Esophagus mucosa (tissue), 1 donor: ENCODE data around the gene SCAMP1. TPM values are rescaled to one million over a fixed set of nuclear protein-coding genes. Genes with fewer than 3 reads are reported as not detected.
A peak's percentile ranks its signal among the peaks of the same experiment; 100 is the strongest.
"Not testable (repeated sequence)": the region's sequence is repeated elsewhere in the genome, so short reads cannot be mapped to it uniquely, and the experiment has no call there.

Source experiments
- ATAC-seq: fragments of 200-7000 bp; cut with Tn5 transposase; one replicate; pipeline ENCODE4 v1.9.1; 2020
- total RNA-seq: library from RNA; stranded (reverse); gene quantifications from one replicate; pipeline ENCODE4 v1.2.4, GENCODE V29; 2023
- donor health status: DM: yes; HTN: yes; CAD: no.

Gene SCAMP1
- 25.2 TPM for total RNA-seq

GRCh38 chr5:78359831-78360673, at the start of gene SCAMP1:
TSS of gene SCAMP1 (plus strand) at chr5:78360617. CDS start at chr5:78360672, 55 bp downstream.
- peak; percentile 99 for ATAC-seq

- no peak for ATAC-seq
Observed at GRCh38 chr5:78317515-78317914, 42.9 kb upstream of the SCAMP1 start.

- no peak for ATAC-seq
Observed at GRCh38 chr5:78318337-78318736, 42.1 kb upstream of the SCAMP1 start.

GRCh38 chr5:78320401-78320800, 40.0 kb upstream of the SCAMP1 start:
- ATAC-seq: no peak

GRCh38 chr5:78323241-78323640, 37.2 kb upstream of the SCAMP1 start:
- no peak for ATAC-seq

- no peak for ATAC-seq
Observed at GRCh38 chr5:78326930-78327329, 33.5 kb upstream of the SCAMP1 start.

GRCh38 chr5:78327761-78328510, 32.5 kb upstream of the SCAMP1 start:
- peak; percentile 89 for ATAC-seq

- ATAC-seq: no peak
Observed at GRCh38 chr5:78328585-78329173, 31.7 kb upstream of the SCAMP1 start.

- no peak for ATAC-seq
Observed at GRCh38 chr5:78331523-78332080, 28.8 kb upstream of the SCAMP1 start.

- no peak for ATAC-seq
Observed at GRCh38 chr5:78334811-78335210, 25.6 kb upstream of the SCAMP1 start.

- ATAC-seq: no peak
Observed at GRCh38 chr5:78335976-78336375, 24.4 kb upstream of the SCAMP1 start.

GRCh38 chr5:78336698-78337097, 23.7 kb upstream of the SCAMP1 start:
- ATAC-seq: no peak

- no peak for ATAC-seq
Observed at GRCh38 chr5:78339617-78340436, 20.6 kb upstream of the SCAMP1 start.

- no peak for ATAC-seq
Observed at GRCh38 chr5:78341440-78341839, 19.0 kb upstream of the SCAMP1 start.

- no peak for ATAC-seq
Observed at GRCh38 chr5:78345485-78345884, 14.9 kb upstream of the SCAMP1 start.

GRCh38 chr5:78353520-78353919, 6.9 kb upstream of the SCAMP1 start:
- ATAC-seq: no peak

- no peak for ATAC-seq
Observed at GRCh38 chr5:78354066-78354670, 6.2 kb upstream of the SCAMP1 start.

GRCh38 chr5:78355561-78355960, 4.9 kb upstream of the SCAMP1 start:
- ATAC-seq: no peak

- not testable (repeated sequence) for ATAC-seq
Observed at GRCh38 chr5:78359455-78359830, 974 bp upstream of the SCAMP1 start.

- ATAC-seq: peak; percentile 12
Observed at GRCh38 chr5:78360674-78360923, 182 bp downstream of the SCAMP1 start.

GRCh38 chr5:78360924-78361630, 660 bp downstream of the SCAMP1 start:
- peak; percentile 52 for ATAC-seq

- no peak for ATAC-seq
Observed at GRCh38 chr5:78361631-78361993, 1.2 kb downstream of the SCAMP1 start.
